HCT116 (cell line): ENCODE data around the gene CCDC158. TPM values are rescaled to one million over a fixed set of nuclear protein-coding genes. Genes with fewer than 3 reads are reported as not detected.

ENCODE experiments used
- ATAC-seq: fragments of 200-7000 bp; cut with Tn5 transposase; 2 replicates; pipeline ENCODE4 v1.9.1; 2020; ENCODE audit warnings: mild to moderate bottlenecking, moderate library complexity
- BruUV-seq: library from RNA; stranded (reverse); fragments of 400-500 nt; replicated peaks from 2 replicates; lab custom pipeline; 2021; lab: Mats Ljungman, UMichigan
- CTCF ChIA-PET: fragments of 300-600 bp; sonication (Branson Sonifier 250); formaldehyde crosslinking; loops from one replicate; lab custom pipeline; 2021; ENCODE audit warnings: antibody characterized with exemption; lab: Charles Lee
- POLR2A ChIA-PET: fragments of 300-600, 350-600 bp; sonication (Branson Sonifier 250); formaldehyde crosslinking; loops from one replicate; lab custom pipeline; 2021; ENCODE audit warnings: antibody characterized with exemption; lab: Charles Lee
- RAD21 ChIA-PET, 2 experiments: fragments of 300-600 bp; sonication (Branson Sonifier 250); formaldehyde crosslinking; loops; one replicate each; lab custom pipeline; 2023; ENCODE audit warnings: low total read pairs in 2 of 2; ENCODE audit not compliant: uncharacterized antibody in 2 of 2, unreplicated experiment in 2 of 2, low non-redundant PET in 1 of 2; lab: Charles Lee
- DNase-seq: peaks from one replicate; pipeline ENCODE4 v3.0.0-alpha.2; 2010; ENCODE audit warnings: low read depth, low spot score
- H2AFZ ChIP-seq: fragments of 200-600 bp; shearing (Covaris generic), sonication (generic); 2 replicates; pipeline ENCODE4 v1.6.1; 2017; ENCODE audit warnings: low read depth, mixed run types, mixed read lengths, antibody characterized with exemption, low read length; ENCODE audit not compliant: poor library complexity, severe bottlenecking
- H3K27ac ChIP-seq: 2 replicates; pipeline ENCODE4 v1.5.1; 2012; ENCODE audit warnings: low read depth, low read length
- H3K27me3 ChIP-seq: fragments of 200-600 bp; sonication (generic); 2 replicates; pipeline ENCODE4 v1.6.1; 2016; ENCODE audit warnings: mixed run types, low read length, mixed read lengths; ENCODE audit not compliant: insufficient read depth
- H3K36me3 ChIP-seq, 2 experiments: fragments of 200-500 bp in 1 of 2; fragments of 200-600 bp in 1 of 2; sonication (Bioruptor generic) in 1 of 2; sonication (generic) in 1 of 2; 2 replicates each; pipeline versions ENCODE4 v1.5.1 to v1.6.1; 2014 to 2016; ENCODE audit warnings: low read length in 2 of 2, inconsistent platforms in 1 of 2, mixed read lengths in 1 of 2, mixed run types in 1 of 2; ENCODE audit not compliant: insufficient read depth in 2 of 2, control insufficient read depth in 1 of 2
- H3K4me1 ChIP-seq, 2 experiments: fragments of 200-600 bp in 1 of 2; sonication (generic) in 1 of 2; 2 replicates each; pipeline versions ENCODE4 v1.5.1 to v1.6.1; 2012 to 2017; ENCODE audit warnings: low read length in 2 of 2, inconsistent platforms in 1 of 2, mild to moderate bottlenecking in 1 of 2, mixed read lengths in 1 of 2, mixed run types in 1 of 2, moderate library complexity in 1 of 2; ENCODE audit not compliant: insufficient read depth in 2 of 2, control insufficient read depth in 1 of 2
- H3K4me2 ChIP-seq: fragments of 200-600 bp; sonication (generic); 2 replicates; pipeline ENCODE4 v1.6.1; 2017; ENCODE audit warnings: mixed run types, low read length, mixed read lengths
- H3K4me3 ChIP-seq, 2 experiments: fragments of 200-600 bp in 1 of 2; sonication (generic) in 1 of 2; replicated peaks in 1 of 2; 2 replicates each; pipeline ENCODE4 v1.5.1; 2011 to 2016; ENCODE audit warnings: low read length in 2 of 2, control low read depth in 1 of 2, low read depth in 1 of 2, mild to moderate bottlenecking in 1 of 2, mixed read lengths in 1 of 2, mixed run types in 1 of 2
- H3K79me2 ChIP-seq: fragments of 200-600 bp; sonication (generic); 2 replicates; pipeline ENCODE4 v1.6.1; 2017; ENCODE audit warnings: mild to moderate bottlenecking, mixed run types, low read length, moderate library complexity, mixed read lengths; ENCODE audit not compliant: insufficient read depth
- H3K9ac ChIP-seq: fragments of 200-600 bp; sonication (generic); 2 replicates; pipeline ENCODE4 v1.6.1; 2016; ENCODE audit warnings: low read length, mixed read lengths
- H3K9me2 ChIP-seq: fragments of 200-600 bp; sonication (generic), shearing (Covaris generic); 2 replicates; pipeline ENCODE4 v1.6.1; 2017; ENCODE audit warnings: mixed run types, mild to moderate bottlenecking, moderate library complexity; ENCODE audit not compliant: insufficient read depth
- H3K9me3 ChIP-seq, 2 experiments: fragments of 200-500 bp in 1 of 2; fragments of 200-600 bp in 1 of 2; sonication (Bioruptor generic) in 1 of 2; sonication (generic) in 1 of 2; 2 replicates each; pipeline ENCODE4 v1.6.1; 2014 to 2017; ENCODE audit warnings: low read length in 2 of 2, mixed read lengths in 2 of 2, inconsistent platforms in 1 of 2, low read depth in 1 of 2, mild to moderate bottlenecking in 1 of 2, mixed run types in 1 of 2, moderate library complexity in 1 of 2; ENCODE audit not compliant: control insufficient read depth in 1 of 2, insufficient read depth in 1 of 2
- H4K20me1 ChIP-seq: fragments of 200-600 bp; sonication (generic), shearing (Covaris generic); 2 replicates; pipeline ENCODE4 v1.6.1; 2017; ENCODE audit warnings: mixed run types, mild to moderate bottlenecking, moderate library complexity; ENCODE audit not compliant: insufficient read depth
- CBX3 ChIP-seq: IDR thresholded peaks from 2 replicates; pipeline ENCODE4 v1.6.1; 2012; ENCODE audit warnings: low read depth
- CEBPB ChIP-seq: IDR thresholded peaks from 2 replicates; pipeline ENCODE4 v1.6.1; 2012; ENCODE audit warnings: low read depth
- EZH2 ChIP-seq: fragments of 200-600 bp; sonication (generic); IDR thresholded peaks from 2 replicates; pipeline ENCODE4 v1.6.1; 2017; ENCODE audit warnings: antibody characterized with exemption, mixed run types
- POLR2AphosphoS5 ChIP-seq: IDR thresholded peaks from 2 replicates; pipeline ENCODE4 v1.6.1; 2011; ENCODE audit warnings: mild to moderate bottlenecking, low read depth, low read length, moderate library complexity
- RAD21 ChIP-seq: IDR thresholded peaks from 2 replicates; pipeline ENCODE4 v1.6.1; 2012; ENCODE audit warnings: low read depth, mild to moderate bottlenecking
- SIN3A ChIP-seq: IDR thresholded peaks from 2 replicates; pipeline ENCODE4 v1.6.1; 2012; ENCODE audit warnings: low read depth
- ZNF274 ChIP-seq: fragments of 200-500 bp; sonication (Bioruptor generic); IDR thresholded peaks from 2 replicates; pipeline ENCODE4 v1.6.1; 2014; ENCODE audit warnings: mild to moderate bottlenecking, low read depth, low read length, inconsistent platforms
- intact Hi-C: fragments of 100-400 bp; cut with micrococcal nuclease; formaldehyde crosslinking; loops from 2 replicates; pipeline ENCODE4 v1.10.0; 2022
- total RNA-seq: library from RNA; stranded (reverse); gene quantifications from one replicate; pipeline ENCODE4 v1.2.1, GENCODE V29; 2021; ENCODE audit not compliant: unreplicated experiment
- TF ChIP-seq, protein P1 (sequence below): IDR thresholded peaks from 2 replicates; pipeline ENCODE4 v1.6.1; 2012; ENCODE audit warnings: low read depth

The CCDC158 gene
- total RNA-seq, 1 experiment from 2014 or later = not detected

DNA sequence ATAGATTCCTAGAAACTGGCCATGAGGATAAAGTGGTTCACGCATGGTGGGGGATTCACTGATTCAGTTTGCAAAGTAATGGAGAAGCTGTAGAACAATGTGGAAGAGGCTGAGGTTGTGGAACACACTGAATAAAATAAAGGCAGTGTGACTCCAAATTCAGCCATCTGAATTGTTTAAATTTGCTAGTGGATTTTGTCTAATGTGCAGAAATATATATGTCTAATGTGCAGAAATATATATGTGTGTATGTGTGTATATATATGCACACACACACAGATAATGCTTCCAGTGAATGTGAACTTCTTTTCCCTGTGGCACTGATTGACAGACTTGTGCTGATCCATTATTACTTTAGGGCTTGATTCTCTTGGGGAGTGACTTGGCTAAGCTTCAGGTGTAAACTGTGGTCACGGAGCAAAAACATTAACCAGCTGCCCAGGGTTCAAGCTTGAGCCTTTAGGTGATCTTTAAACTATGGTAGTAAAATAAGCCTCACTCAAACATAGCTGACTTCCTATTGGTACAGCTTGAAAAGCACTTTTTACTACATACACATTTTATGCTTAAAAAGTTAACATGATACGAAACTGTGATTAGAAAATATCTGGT is 110.9 kb downstream of the CCDC158 start (continued):
- TF ChIP-seq, protein P1, sequence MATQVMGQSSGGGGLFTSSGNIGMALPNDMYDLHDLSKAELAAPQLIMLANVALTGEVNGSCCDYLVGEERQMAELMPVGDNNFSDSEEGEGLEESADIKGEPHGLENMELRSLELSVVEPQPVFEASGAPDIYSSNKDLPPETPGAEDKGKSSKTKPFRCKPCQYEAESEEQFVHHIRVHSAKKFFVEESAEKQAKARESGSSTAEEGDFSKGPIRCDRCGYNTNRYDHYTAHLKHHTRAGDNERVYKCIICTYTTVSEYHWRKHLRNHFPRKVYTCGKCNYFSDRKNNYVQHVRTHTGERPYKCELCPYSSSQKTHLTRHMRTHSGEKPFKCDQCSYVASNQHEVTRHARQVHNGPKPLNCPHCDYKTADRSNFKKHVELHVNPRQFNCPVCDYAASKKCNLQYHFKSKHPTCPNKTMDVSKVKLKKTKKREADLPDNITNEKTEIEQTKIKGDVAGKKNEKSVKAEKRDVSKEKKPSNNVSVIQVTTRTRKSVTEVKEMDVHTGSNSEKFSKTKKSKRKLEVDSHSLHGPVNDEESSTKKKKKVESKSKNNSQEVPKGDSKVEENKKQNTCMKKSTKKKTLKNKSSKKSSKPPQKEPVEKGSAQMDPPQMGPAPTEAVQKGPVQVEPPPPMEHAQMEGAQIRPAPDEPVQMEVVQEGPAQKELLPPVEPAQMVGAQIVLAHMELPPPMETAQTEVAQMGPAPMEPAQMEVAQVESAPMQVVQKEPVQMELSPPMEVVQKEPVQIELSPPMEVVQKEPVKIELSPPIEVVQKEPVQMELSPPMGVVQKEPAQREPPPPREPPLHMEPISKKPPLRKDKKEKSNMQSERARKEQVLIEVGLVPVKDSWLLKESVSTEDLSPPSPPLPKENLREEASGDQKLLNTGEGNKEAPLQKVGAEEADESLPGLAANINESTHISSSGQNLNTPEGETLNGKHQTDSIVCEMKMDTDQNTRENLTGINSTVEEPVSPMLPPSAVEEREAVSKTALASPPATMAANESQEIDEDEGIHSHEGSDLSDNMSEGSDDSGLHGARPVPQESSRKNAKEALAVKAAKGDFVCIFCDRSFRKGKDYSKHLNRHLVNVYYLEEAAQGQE = no peak
- no peak for TF ChIP-seq POLR2AphosphoS5
- no peak for TF ChIP-seq EZH2
- no peak for TF ChIP-seq RAD21

DNA sequence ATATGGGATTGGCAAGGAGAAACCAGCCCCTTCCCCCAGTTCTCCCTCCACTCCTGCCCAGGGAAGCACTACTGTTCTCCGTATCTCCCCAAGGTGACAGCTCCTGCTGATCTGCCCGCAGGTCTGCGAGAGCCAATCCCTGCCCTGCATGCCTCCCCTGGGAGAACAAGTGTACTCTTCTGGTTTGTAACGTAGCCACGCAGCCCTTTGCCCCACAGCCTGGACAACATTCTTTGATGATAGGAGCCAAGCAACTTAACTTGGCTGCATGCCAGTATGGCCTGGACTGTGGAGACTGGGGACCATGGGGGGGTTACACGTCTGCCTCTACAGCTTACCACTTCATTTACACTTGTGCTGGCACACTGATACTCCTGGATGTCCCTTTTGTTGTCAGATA is 112.4 kb downstream of the CCDC158 start:
- H3K9me2 ChIP-seq = no peaks in the 10 kb centered on the region
- H3K27ac ChIP-seq = no peak overlapping the region
- no peak for ATAC-seq
- intact Hi-C loops = no loop called here
- RAD21 ChIA-PET = no interaction called here
- POLR2A ChIA-PET = no interaction called here
- no peaks in the 10 kb centered on the region for H3K27me3 ChIP-seq
- no peak overlapping the region for H2AFZ ChIP-seq
- CTCF ChIA-PET = interaction anchor here (3.3 kb wide), 1 partner anchor 69 kb away, joined by 24 read pairs; no protein-coding TSS in a partner anchor
- no peak overlapping the region for H3K4me3 ChIP-seq
- no peaks in the 10 kb centered on the region for H4K20me1 ChIP-seq
- TF ChIP-seq, protein P1 = no peak
- no peak for TF ChIP-seq ZNF274
- TF ChIP-seq CEBPB = no peak
- TF ChIP-seq SIN3A = no peak
- no peak for TF ChIP-seq CBX3
- BruUV-seq = no TSS peak
- DNase-seq = no peak
- 0 out of 4 replicates have a peak, but pooled peaks cover 0 to 2% of the 10 kb centered on the region in 2 experiments for H3K36me3 ChIP-seq
- H3K4me2 ChIP-seq = no peak overlapping the region
- H3K79me2 ChIP-seq = peaks cover 24% of the 10 kb centered on the region
- H3K4me1 ChIP-seq = peaks cover 9 to 22% of the 10 kb centered on the region in 2 experiments; a peak in 3 of 4 replicates
- no peaks in the 10 kb centered on the region for H3K9me3 ChIP-seq
- H3K9ac ChIP-seq = no peak overlapping the region
